IMR-90 (cell line): ENCODE results near the gene PDGFD. TPM values are rescaled to one million over a fixed set of nuclear protein-coding genes. Genes with fewer than 3 reads are reported as not detected.

Experiments used
- ATAC-seq: fragments of 200-7000 bp; cut with Tn5 transposase; 2 replicates; pipeline ENCODE4 v1.9.1; 2020; ENCODE audit warnings: low read depth, mild to moderate bottlenecking, moderate library complexity
- BruUV-seq: library from RNA; stranded (reverse); fragments of 400-500 nt; replicated peaks from 2 replicates; lab custom pipeline; 2021; lab: Mats Ljungman, UMichigan
- CTCF ChIA-PET: fragments of 300-600 bp; formaldehyde crosslinking; extraction: SDS; loops from one replicate; lab custom pipeline; 2021; ENCODE audit warnings: antibody characterized with exemption; lab: Yijun Ruan, JAX
- POLR2A ChIA-PET: fragments of 300-600 bp; sonication (Branson Sonifier 250); formaldehyde crosslinking; loops from one replicate; lab custom pipeline; 2022; ENCODE audit warnings: antibody characterized with exemption; ENCODE audit not compliant: unreplicated experiment; lab: Charles Lee
- DNase-seq: peaks from one replicate; pipeline ENCODE4 v3.0.0; 2013
- H2AFZ ChIP-seq: replicated peaks from 2 replicates; pipeline ENCODE3; 2013; ENCODE audit warnings: low read length, mild to moderate bottlenecking; ENCODE audit not compliant: poor library complexity
- H2AK5ac ChIP-seq: 2 replicates; pipeline ENCODE4 v1.6.1; 2013; ENCODE audit warnings: low read depth, low read length, inconsistent platforms
- H2AK9ac ChIP-seq: replicated peaks from 2 replicates; pipeline ENCODE3; 2013; ENCODE audit warnings: mild to moderate bottlenecking, low read depth, low read length, moderate library complexity; ENCODE audit not compliant: poor library complexity
- H2BK120ac ChIP-seq: 2 replicates; pipeline ENCODE4 v1.6.1; 2013; ENCODE audit warnings: low read depth, low read length, inconsistent platforms
- H2BK15ac ChIP-seq: 3 replicates; pipeline ENCODE4 v1.6.1; 2013; ENCODE audit warnings: low read depth, low read length, inconsistent platforms
- H2BK20ac ChIP-seq: 2 replicates; pipeline ENCODE4 v1.6.1; 2013; ENCODE audit warnings: low read depth, mild to moderate bottlenecking, inconsistent platforms, low read length, moderate library complexity
- H2BK5ac ChIP-seq: 2 replicates; pipeline ENCODE4 v1.6.1; 2013; ENCODE audit warnings: mild to moderate bottlenecking, low read depth, low read length, inconsistent platforms; ENCODE audit not compliant: poor library complexity, severe bottlenecking
- H3K14ac ChIP-seq: replicated peaks from 2 replicates; pipeline ENCODE4 v1.6.1; 2013; ENCODE audit warnings: low read depth, low read length, inconsistent platforms
- H3K18ac ChIP-seq: 2 replicates; pipeline ENCODE4 v1.6.1; 2013; ENCODE audit warnings: low read depth, low read length, control low read depth
- H3K23ac ChIP-seq: 2 replicates; pipeline ENCODE4 v1.6.1; 2013; ENCODE audit warnings: low read depth, low read length, inconsistent platforms
- H3K27ac ChIP-seq: 2 replicates; pipeline ENCODE4 v1.5.1; 2013; ENCODE audit warnings: mild to moderate bottlenecking, control low read depth, low read length; ENCODE audit not compliant: insufficient read depth
- H3K27me3 ChIP-seq: 2 replicates; pipeline ENCODE4 v1.6.1; 2013; ENCODE audit warnings: low read length; ENCODE audit not compliant: control insufficient read depth, insufficient read depth
- H3K36me3 ChIP-seq: 2 replicates; pipeline ENCODE4 v1.6.1; 2013; ENCODE audit warnings: low read length, mixed read lengths; ENCODE audit not compliant: control insufficient read depth, insufficient read depth
- H3K4ac ChIP-seq: 2 replicates; pipeline ENCODE4 v1.6.1; 2013; ENCODE audit warnings: low read depth, low read length, inconsistent platforms
- H3K4me1 ChIP-seq: 2 replicates; pipeline ENCODE4 v1.6.1; 2013; ENCODE audit warnings: low read length, mixed read lengths; ENCODE audit not compliant: control insufficient read depth, insufficient read depth
- H3K4me2 ChIP-seq: 2 replicates; pipeline ENCODE4 v1.6.1; 2013; ENCODE audit warnings: low read depth, mild to moderate bottlenecking, control low read depth, low read length, moderate library complexity
- H3K4me3 ChIP-seq: 2 replicates; pipeline ENCODE4 v1.5.1; 2013; ENCODE audit warnings: low read depth, mild to moderate bottlenecking, control low read depth, low read length, moderate library complexity; ENCODE audit not compliant: insufficient read depth
- H3K56ac ChIP-seq: 2 replicates; pipeline ENCODE4 v1.6.1; 2013; ENCODE audit warnings: low read length, inconsistent platforms; ENCODE audit not compliant: insufficient read depth; ENCODE audit errors: extremely low read depth
- H3K79me1 ChIP-seq, 2 experiments: 2 replicates each; pipeline ENCODE4 v1.6.1; 2013; ENCODE audit warnings: low read length in 2 of 2, inconsistent platforms in 1 of 2, low read depth in 1 of 2
- H3K9ac ChIP-seq: 2 replicates; pipeline ENCODE4 v1.6.1; 2013; ENCODE audit warnings: low read depth, low read length, control low read depth
- H3K9me1 ChIP-seq: 2 replicates; pipeline ENCODE4 v1.6.1; 2013; ENCODE audit warnings: low read length, inconsistent platforms; ENCODE audit not compliant: insufficient read depth
- H3K9me3 ChIP-seq: 2 replicates; pipeline ENCODE4 v1.6.1; 2013; ENCODE audit warnings: low read length; ENCODE audit not compliant: control insufficient read depth, insufficient read depth
- H4K20me1 ChIP-seq: 2 replicates; pipeline ENCODE4 v1.6.1; 2013; ENCODE audit warnings: low read length, inconsistent platforms; ENCODE audit not compliant: insufficient read depth
- H4K5ac ChIP-seq: 2 replicates; pipeline ENCODE4 v1.6.1; 2013; ENCODE audit warnings: mild to moderate bottlenecking, low read depth, low read length, control low read depth
- H4K8ac ChIP-seq, 2 experiments: 2 replicates each; pipeline ENCODE4 v1.6.1; 2013; ENCODE audit warnings: low read depth in 2 of 2, low read length in 2 of 2, control low read depth in 1 of 2, inconsistent platforms in 1 of 2
- H4K91ac ChIP-seq: 2 replicates; pipeline ENCODE4 v1.6.1; 2013; ENCODE audit warnings: low read depth, low read length, inconsistent platforms; ENCODE audit not compliant: insufficient read depth
- FOS ChIP-seq: fragments of 150-350 bp; IDR thresholded peaks from 2 replicates; pipeline ENCODE4 v1.6.1; 2016; ENCODE audit warnings: low read depth, low read length
- POLR2A ChIP-seq: IDR thresholded peaks from 2 replicates; pipeline ENCODE4 v1.6.1; 2012; ENCODE audit warnings: mild to moderate bottlenecking, low read depth, low read length
- WGBS, 2 experiments: methylation state at CpG; one replicate each; pipeline versions ENCODE4 v1.1.5 to v1.1.7; 2013; ENCODE audit warnings: missing lambda C conversion rate in 2 of 2; ENCODE audit not compliant: insufficient read length in 1 of 2; ENCODE audit errors: extremely low coverage in 2 of 2; 5-methylcytosine and 5-hydroxymethylcytosine counted together
- dilution Hi-C: fragments of 300-500 bp; cut with HindIII; formaldehyde crosslinking; loops from one replicate; pipeline ENCODE4 v1.14.3; 2018; ENCODE audit warnings: low sequenced_read_pairs; ENCODE audit not compliant: unreplicated experiment
- in situ Hi-C: fragments of 300-500 bp; cut with MboI; formaldehyde crosslinking; loops from 3 replicates; pipeline ENCODE4 v1.14.3; 2019; ENCODE audit warnings: low sequenced_read_pairs, inconsistent platforms, mixed read lengths
- intact Hi-C: fragments of 100-400 bp; cut with micrococcal nuclease; formaldehyde crosslinking; loops from 2 replicates; pipeline ENCODE4 v1.10.0; 2022
- polyA plus RNA-seq, 3 experiments: library from polyadenylated mRNA; depleted of rRNA; stranded (reverse); fragments of >200 nt; gene quantifications; 2 replicates each; pipeline ENCODE4 v1.2.3, GENCODE V29; 2012; ENCODE audit warnings: low replicate concordance in 1 of 3
- total RNA-seq: library from RNA; depleted of rRNA; stranded (reverse); fragments of >200 nt; gene quantifications from 2 replicates; pipeline ENCODE4 v1.2.3, GENCODE V29; 2012

Gene PDGFD
- total and polyA plus RNA-seq, 2 of the 4 experiments (the other 2 are of a cell fraction) = 2.1 to 3.0 TPM

GRCh38 chr11:103893371-103893770 is 270.6 kb downstream of the PDGFD start:
- peak overlapping the region; percentile 71 for H3K4ac ChIP-seq
- ATAC-seq = no peak
- POLR2A ChIA-PET = no interaction called here
- H4K20me1 ChIP-seq = no peaks in the 10 kb centered on the region
- no peak overlapping the region for H2AK5ac ChIP-seq
- no peak overlapping the region for H2AK9ac ChIP-seq
- H3K36me3 ChIP-seq = no peaks in the 10 kb centered on the region
- H3K9ac ChIP-seq = no peak overlapping the region
- DNase-seq = peak; percentile 62
- no peaks in the 10 kb centered on the region for H3K27me3 ChIP-seq
- peak overlapping the region; percentile 73; the same call in 1 of the 2 replicates for H3K14ac ChIP-seq
- peak overlapping the region; percentile 65; the same call in 1 of the 2 replicates for H3K23ac ChIP-seq
- no peaks in the 10 kb centered on the region for H3K9me3 ChIP-seq
- WGBS, 2 experiments = no CpG with 5 or more reads among the region's 2 CpGs
- H3K56ac ChIP-seq = no peak overlapping the region
- in situ Hi-C loops (no loop called here), intact Hi-C loops (no loop called here), dilution Hi-C loops (no loop called here)
- H2BK5ac ChIP-seq = no peak overlapping the region
- peak overlapping the region; percentile 73; the same call in 1 of the 3 replicates for H2BK15ac ChIP-seq
- peak overlapping the region; percentile 88 for H2BK20ac ChIP-seq
- peaks cover 0 to 3% of the 10 kb centered on the region in 2 experiments; a peak in 1 of 4 replicates for H3K79me1 ChIP-seq
- peak overlapping the region in 1 of 2 experiments; percentile 67; a peak in 1 of 4 replicates for H4K8ac ChIP-seq
- peak overlapping the region; percentile 20; the same call in 1 of the 2 replicates for H4K91ac ChIP-seq
- H4K5ac ChIP-seq = no peak overlapping the region
- H3K4me3 ChIP-seq = no peak overlapping the region
- H2AFZ ChIP-seq = no peak overlapping the region
- H3K4me1 ChIP-seq = peaks cover 8% of the 10 kb centered on the region
- H2BK120ac ChIP-seq = peak overlapping the region; percentile 83
- no peak overlapping the region for H3K18ac ChIP-seq
- H3K27ac ChIP-seq = no peak overlapping the region
- BruUV-seq = no TSS peak
- no peak overlapping the region for H3K4me2 ChIP-seq
- TF ChIP-seq POLR2A (no peak), FOS (peak; percentile 20; the same call in 1 of the 2 replicates)
- peaks cover 16% of the 10 kb centered on the region for H3K9me1 ChIP-seq
- CTCF ChIA-PET = no interaction called here
